DOHH2 (cell line): ENCODE data around the gene PUS10.
A peak's percentile ranks its signal among the peaks of the same experiment; 100 is the strongest.

Experiments
- H3F3A ChIP-seq: fragments of 200-600 bp; sonication (generic), shearing (Covaris generic); 2 replicates; pipeline ENCODE4 v1.6.0; 2016; ENCODE audit warnings: antibody characterized with exemption, mild to moderate bottlenecking; ENCODE audit not compliant: control insufficient read depth, insufficient read depth
- H3K27ac ChIP-seq: fragments of 200-600 bp; sonication (generic); 2 replicates; pipeline ENCODE4 v1.5.1; 2014; ENCODE audit warnings: low read depth, mild to moderate bottlenecking, low read length, moderate library complexity
- H3K27me3 ChIP-seq: fragments of 200-600 bp; sonication (generic); 2 replicates; pipeline ENCODE4 v1.6.1; 2014; ENCODE audit warnings: mild to moderate bottlenecking, low read length, mixed read lengths; ENCODE audit not compliant: control insufficient read depth
- H3K36me3 ChIP-seq: fragments of 200-600 bp; sonication (generic); 2 replicates; pipeline ENCODE4 v1.6.1; 2014; ENCODE audit warnings: mild to moderate bottlenecking, low read length, moderate library complexity, mixed read lengths; ENCODE audit not compliant: control insufficient read depth
- H3K4me1 ChIP-seq: fragments of 200-600 bp; sonication (generic); 2 replicates; pipeline ENCODE4 v1.6.1; 2014; ENCODE audit warnings: mild to moderate bottlenecking, low read length, mixed read lengths; ENCODE audit not compliant: control insufficient read depth
- H3K4me2 ChIP-seq: fragments of 200-600 bp; sonication (generic); 2 replicates; pipeline ENCODE4 v1.6.0; 2014; ENCODE audit warnings: mild to moderate bottlenecking, low read length, moderate library complexity
- H3K4me3 ChIP-seq: fragments of 200-600 bp; sonication (generic); 2 replicates; pipeline ENCODE4 v1.5.1; 2014; ENCODE audit warnings: mild to moderate bottlenecking, low read length, mixed read lengths
- H3K79me2 ChIP-seq: fragments of 200-600 bp; sonication (generic); 2 replicates; pipeline ENCODE4 v1.6.1; 2014; ENCODE audit warnings: mild to moderate bottlenecking, low read length, mixed read lengths; ENCODE audit not compliant: control insufficient read depth
- H3K9me2 ChIP-seq: fragments of 200-600 bp; sonication (generic); replicated peaks from 2 replicates; pipeline ENCODE4 v1.6.1; 2014; ENCODE audit warnings: mild to moderate bottlenecking, low read length, mixed read lengths; ENCODE audit not compliant: control insufficient read depth
- H3K9me3 ChIP-seq: fragments of 200-600 bp; sonication (generic); 2 replicates; pipeline ENCODE4 v1.6.1; 2014; ENCODE audit warnings: antibody characterized with exemption, low read length, mixed read lengths; ENCODE audit not compliant: control insufficient read depth, insufficient read depth
- H4K20me1 ChIP-seq: fragments of 200-600 bp; sonication (generic); 2 replicates; pipeline ENCODE4 v1.6.0; 2014; ENCODE audit warnings: low read depth, mild to moderate bottlenecking, antibody characterized with exemption, low read length, moderate library complexity; ENCODE audit not compliant: control insufficient read depth, insufficient read depth
- EZH2phosphoT487 ChIP-seq: fragments of 200-600 bp; sonication (generic); IDR thresholded peaks from 2 replicates; pipeline ENCODE4 v1.6.1; 2017; ENCODE audit warnings: borderline replicate concordance, mild to moderate bottlenecking, antibody characterized with exemption, low read length, moderate library complexity, mixed read lengths
- TF ChIP-seq, protein P1 (sequence below): fragments of 200-600 bp; sonication (generic); IDR thresholded peaks from one replicate; pipeline ENCODE4 v1.5.1; 2014; ENCODE audit warnings: antibody characterized with exemption, mild to moderate bottlenecking, low read depth, low read length; ENCODE audit not compliant: poor library complexity, severe bottlenecking

PUS10 gene

GRCh38 chr2:60980071-60980815 lies 37.8 kb downstream of the PUS10 start:
- Histone ChIP-seq H4K20me1 (no peaks in the 10 kb centered on the region), H3K4me2 (peak overlapping the region; percentile 60), H3K27ac (peak overlapping the region; percentile 71), H3K4me1 (peaks cover 83% of the 10 kb centered on the region), H3K9me3 (no peaks in the 10 kb centered on the region), H3K9me2 (no peaks in the 10 kb centered on the region), H3K27me3 (no peaks in the 10 kb centered on the region), H3K36me3 (no peaks in the 10 kb centered on the region; the same call in 1 of the 2 replicates), H3K4me3 (peak overlapping the region; percentile 50), H3K79me2 (no peaks in the 10 kb centered on the region), H3F3A (peaks cover 50% of the 10 kb centered on the region)
- no peak for TF ChIP-seq EZH2phosphoT487
- TF ChIP-seq, protein P1, sequence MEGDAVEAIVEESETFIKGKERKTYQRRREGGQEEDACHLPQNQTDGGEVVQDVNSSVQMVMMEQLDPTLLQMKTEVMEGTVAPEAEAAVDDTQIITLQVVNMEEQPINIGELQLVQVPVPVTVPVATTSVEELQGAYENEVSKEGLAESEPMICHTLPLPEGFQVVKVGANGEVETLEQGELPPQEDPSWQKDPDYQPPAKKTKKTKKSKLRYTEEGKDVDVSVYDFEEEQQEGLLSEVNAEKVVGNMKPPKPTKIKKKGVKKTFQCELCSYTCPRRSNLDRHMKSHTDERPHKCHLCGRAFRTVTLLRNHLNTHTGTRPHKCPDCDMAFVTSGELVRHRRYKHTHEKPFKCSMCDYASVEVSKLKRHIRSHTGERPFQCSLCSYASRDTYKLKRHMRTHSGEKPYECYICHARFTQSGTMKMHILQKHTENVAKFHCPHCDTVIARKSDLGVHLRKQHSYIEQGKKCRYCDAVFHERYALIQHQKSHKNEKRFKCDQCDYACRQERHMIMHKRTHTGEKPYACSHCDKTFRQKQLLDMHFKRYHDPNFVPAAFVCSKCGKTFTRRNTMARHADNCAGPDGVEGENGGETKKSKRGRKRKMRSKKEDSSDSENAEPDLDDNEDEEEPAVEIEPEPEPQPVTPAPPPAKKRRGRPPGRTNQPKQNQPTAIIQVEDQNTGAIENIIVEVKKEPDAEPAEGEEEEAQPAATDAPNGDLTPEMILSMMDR = no peak

GRCh38 chr2:60979231-60979630 lies 38.8 kb downstream of the PUS10 start:
- H3K4me3 ChIP-seq = peak overlapping the region; percentile 50
- H3K9me2 ChIP-seq = no peaks in the 10 kb centered on the region
- TF ChIP-seq EZH2phosphoT487 = no peak
- TF ChIP-seq, protein P1 = no peak
- H3K9me3 ChIP-seq = no peaks in the 10 kb centered on the region
- no peaks in the 10 kb centered on the region for H4K20me1 ChIP-seq
- peaks cover 42% of the 10 kb centered on the region for H3F3A ChIP-seq
- peaks cover 6% of the 10 kb centered on the region for H3K36me3 ChIP-seq
- peaks cover 9% of the 10 kb centered on the region for H3K79me2 ChIP-seq
- peak overlapping the region; percentile 71 for H3K27ac ChIP-seq
- H3K4me1 ChIP-seq = peaks cover 83% of the 10 kb centered on the region
- H3K27me3 ChIP-seq = no peaks in the 10 kb centered on the region
- H3K4me2 ChIP-seq = peak overlapping the region; percentile 60

GRCh38 chr2:60977562-60977895 lies 40.5 kb downstream of the PUS10 start:
- H3K9me2 ChIP-seq = no peaks in the 10 kb centered on the region
- H3F3A ChIP-seq = peaks cover 44% of the 10 kb centered on the region
- H4K20me1 ChIP-seq = no peaks in the 10 kb centered on the region
- H3K4me1 ChIP-seq = peaks cover 85% of the 10 kb centered on the region
- peak overlapping the region; percentile 18; the same call in 1 of the 2 replicates for H3K4me3 ChIP-seq
- peaks cover 7% of the 10 kb centered on the region for H3K36me3 ChIP-seq
- peak overlapping the region; percentile 93 for H3K27ac ChIP-seq
- no peaks in the 10 kb centered on the region for H3K9me3 ChIP-seq
- no peak for TF ChIP-seq EZH2phosphoT487
- TF ChIP-seq, protein P1 = no peak
- peaks cover 24% of the 10 kb centered on the region for H3K79me2 ChIP-seq
- H3K27me3 ChIP-seq = no peaks in the 10 kb centered on the region
- peak overlapping the region; percentile 98 for H3K4me2 ChIP-seq
